Right lobe of liver (tissue), 6 donors: ENCODE results near the gene FCHO1. TPM values are rescaled to one million over a fixed set of nuclear protein-coding genes. Genes with fewer than 3 reads are reported as not detected.

Experiments
- ATAC-seq, 4 donors: fragments of 200-7000 bp; cut with Tn5 transposase; one replicate each; pipeline ENCODE4 v1.9.1; 2020; ENCODE audit warnings: mild to moderate bottlenecking in 4 of 4, moderate library complexity in 4 of 4
- DNase-seq, 3 donors: peaks; one replicate each; pipeline ENCODE4 v3.0.0-alpha.2; 2020
- H3K27ac ChIP-seq, 3 donors: fragments of 200-600 bp; one replicate each; pipeline ENCODE4 v1.8.0; 2022
- H3K27me3 ChIP-seq, 2 donors: fragments of 200-600 bp; one replicate each; pipeline ENCODE4 v1.8.0; 2022
- H3K36me3 ChIP-seq, 4 donors: fragments of 200-600 bp; sonication (generic) in 1 of 4; one replicate each; pipeline versions ENCODE4 v1.5.1 to v1.8.0; 2017 to 2022; ENCODE audit warnings: control low read depth in 1 of 4
- H3K4me1 ChIP-seq, 4 donors: fragments of 200-600 bp; sonication (generic) in 1 of 4; one replicate each; pipeline versions ENCODE4 v1.5.1 to v1.8.0; 2017 to 2022; ENCODE audit warnings: control low read depth in 1 of 4
- H3K4me3 ChIP-seq, 3 donors: fragments of 200-600 bp; one replicate each; pipeline ENCODE4 v1.8.0; 2022
- H3K9me3 ChIP-seq, 4 donors: fragments of 200-600 bp; sonication (generic) in 1 of 4; one replicate each; pipeline versions ENCODE4 v1.5.1 to v1.8.0; 2017 to 2022; ENCODE audit warnings: control low read depth in 1 of 4
- POLR2A ChIP-seq: fragments of 450-650 bp; IDR thresholded peaks from one replicate; pipeline ENCODE4 v1.6.1; 2017; ENCODE audit warnings: antibody characterized with exemption, mild to moderate bottlenecking
- WGBS: methylation state at CpG from one replicate; pipeline ENCODE4 v1.1.6; 2018; ENCODE audit warnings: low coverage, low lambda C conversion rate; ENCODE audit not compliant: insufficient coverage; ENCODE audit errors: missing lambda C conversion rate; 5-methylcytosine and 5-hydroxymethylcytosine counted together
- intact Hi-C, 2 donors: fragments of 100-400 bp; cut with DNase I; formaldehyde crosslinking; loops; one replicate each; pipeline versions ENCODE4 v1.11.2 to v1.14.1; 2022
- total RNA-seq, 6 experiments: library from RNA; depleted of rRNA in 2 of 6; stranded (reverse); fragments of >200 nt in 2 of 6; fragmentation: NEBNext Ultra II Directional in 3 of 6; extraction: Animal tissue kit (Norgen Biotek cat#: 25700) in 3 of 6; gene quantifications; one replicate each; pipeline versions ENCODE4 v1.1.0 to v1.2.4, GENCODE V29; 2016 to 2023
- TF ChIP-seq, protein P1 (sequence below), 4 donors: fragments of 200-600 bp in 3 of 4; fragments of 450-650 bp in 1 of 4; IDR thresholded peaks; one replicate each; pipeline versions ENCODE4 v1.5.1 to v1.8.0; 2016 to 2022; ENCODE audit warnings: antibody characterized with exemption in 4 of 4, mild to moderate bottlenecking in 2 of 4
- donor health status: DM: no; HTN: yes; CAD: no.
- donor health status: DM: no; HTN: no; CAD: no.
- donor health status: DM: no; HTN: no; CAD: no.
- donor health status: DM: no; HTN: yes; CAD: no.
- donor health status: DM: no; HTN: yes; CAD: no.

FCHO1 gene
- total RNA-seq, 6 experiments from 2014 or later: 0.93 to 3.6 (median 1.3) TPM

DNA sequence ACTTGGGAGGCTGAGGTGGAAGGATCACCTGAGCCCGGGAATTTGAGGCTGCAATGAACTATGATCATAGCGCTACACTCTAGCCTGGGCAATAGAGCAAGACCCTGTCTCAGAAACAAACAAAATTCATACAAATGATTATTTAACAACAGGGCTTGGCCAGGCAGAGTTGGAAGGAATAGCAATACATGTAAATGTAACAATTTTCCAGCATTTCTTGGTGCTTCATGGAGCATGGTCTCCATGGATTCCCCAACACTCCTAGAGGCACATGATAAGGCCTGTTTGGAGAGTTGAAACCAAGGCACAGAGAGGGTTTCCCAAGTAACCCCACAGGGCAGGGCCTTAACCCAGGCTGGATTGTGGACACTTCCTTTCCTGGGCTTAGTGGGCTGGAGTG is 59.8 kb downstream of the FCHO1 start:
- H3K36me3 ChIP-seq: no peaks in the 10 kb centered on the region
- H3K9me3 ChIP-seq: no peaks in the 10 kb centered on the region
- intact Hi-C loops: no loop called here
- DNase-seq: no peak
- no peak for ATAC-seq
- WGBS: 94% methylated on average over 2 of the region's 2 CpGs
- no peak overlapping the region for H3K27ac ChIP-seq
- H3K27me3 ChIP-seq: no peaks in the 10 kb centered on the region
- H3K4me1 ChIP-seq: no peaks in the 10 kb centered on the region
- H3K4me3 ChIP-seq: no peak overlapping the region
- TF ChIP-seq, protein P1, sequence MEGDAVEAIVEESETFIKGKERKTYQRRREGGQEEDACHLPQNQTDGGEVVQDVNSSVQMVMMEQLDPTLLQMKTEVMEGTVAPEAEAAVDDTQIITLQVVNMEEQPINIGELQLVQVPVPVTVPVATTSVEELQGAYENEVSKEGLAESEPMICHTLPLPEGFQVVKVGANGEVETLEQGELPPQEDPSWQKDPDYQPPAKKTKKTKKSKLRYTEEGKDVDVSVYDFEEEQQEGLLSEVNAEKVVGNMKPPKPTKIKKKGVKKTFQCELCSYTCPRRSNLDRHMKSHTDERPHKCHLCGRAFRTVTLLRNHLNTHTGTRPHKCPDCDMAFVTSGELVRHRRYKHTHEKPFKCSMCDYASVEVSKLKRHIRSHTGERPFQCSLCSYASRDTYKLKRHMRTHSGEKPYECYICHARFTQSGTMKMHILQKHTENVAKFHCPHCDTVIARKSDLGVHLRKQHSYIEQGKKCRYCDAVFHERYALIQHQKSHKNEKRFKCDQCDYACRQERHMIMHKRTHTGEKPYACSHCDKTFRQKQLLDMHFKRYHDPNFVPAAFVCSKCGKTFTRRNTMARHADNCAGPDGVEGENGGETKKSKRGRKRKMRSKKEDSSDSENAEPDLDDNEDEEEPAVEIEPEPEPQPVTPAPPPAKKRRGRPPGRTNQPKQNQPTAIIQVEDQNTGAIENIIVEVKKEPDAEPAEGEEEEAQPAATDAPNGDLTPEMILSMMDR (IDR thresholded peaks at IDR 0.05): no peak
- TF ChIP-seq POLR2A: no peak

DNA sequence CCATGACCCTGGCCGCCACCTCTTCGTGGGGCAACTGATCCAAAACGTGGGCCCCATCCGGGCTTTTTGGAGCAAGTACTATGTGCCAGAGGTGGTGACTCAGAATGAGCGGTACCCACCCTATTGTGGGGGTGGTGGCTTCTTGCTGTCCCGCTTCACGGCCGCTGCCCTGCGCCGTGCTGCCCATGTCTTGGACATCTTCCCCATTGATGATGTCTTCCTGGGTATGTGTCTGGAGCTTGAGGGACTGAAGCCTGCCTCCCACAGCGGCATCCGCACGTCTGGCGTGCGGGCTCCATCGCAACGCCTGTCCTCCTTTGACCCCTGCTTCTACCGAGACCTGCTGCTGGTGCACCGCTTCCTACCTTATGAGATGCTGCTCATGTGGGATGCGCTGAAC is 60.4 kb downstream of the FCHO1 start:
- H3K4me3 ChIP-seq: no peak overlapping the region
- H3K4me1 ChIP-seq: no peaks in the 10 kb centered on the region
- no peak for ATAC-seq
- no peaks in the 10 kb centered on the region for H3K36me3 ChIP-seq
- H3K27ac ChIP-seq: no peak overlapping the region
- intact Hi-C loops: no loop called here
- no peak for TF ChIP-seq POLR2A
- TF ChIP-seq, protein P1 (IDR thresholded peaks at IDR 0.05): no peak
- no CpG with 5 or more reads among the region's 20 CpGs for WGBS
- H3K27me3 ChIP-seq: no peaks in the 10 kb centered on the region
- no peaks in the 10 kb centered on the region for H3K9me3 ChIP-seq
- no peak for DNase-seq

DNA sequence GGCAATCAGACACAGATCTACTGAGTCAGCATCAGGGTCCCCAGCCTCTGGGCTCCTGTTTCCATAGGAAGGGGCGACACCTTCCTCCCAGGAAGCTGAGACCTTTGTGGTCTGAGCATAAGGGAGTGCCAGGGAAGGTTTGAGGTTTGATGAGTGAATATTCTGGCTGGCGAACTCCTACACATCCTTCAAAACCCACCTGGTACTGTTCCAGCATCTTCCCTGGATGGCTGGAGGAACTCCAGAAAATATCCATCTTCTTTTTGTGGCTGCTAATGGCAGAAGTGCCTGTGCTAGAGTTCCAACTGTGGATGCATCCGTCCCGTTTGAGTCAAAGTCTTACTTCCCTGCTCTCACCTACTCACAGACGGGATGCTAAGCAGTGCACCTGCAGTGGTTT is 60.8 kb downstream of the FCHO1 start:
- TF ChIP-seq, protein P1 (IDR thresholded peaks at IDR 0.05): no peak
- TF ChIP-seq POLR2A: no peak
- Histone ChIP-seq H3K36me3 (no peaks in the 10 kb centered on the region), H3K27ac (no peak overlapping the region), H3K9me3 (no peaks in the 10 kb centered on the region), H3K27me3 (no peaks in the 10 kb centered on the region), H3K4me1 (no peaks in the 10 kb centered on the region), H3K4me3 (no peak overlapping the region)
- ATAC-seq (no peak), DNase-seq (no peak)
- 54% methylated on average over 5 of the region's 5 CpGs for WGBS
- intact Hi-C loops: no loop called here

DNA sequence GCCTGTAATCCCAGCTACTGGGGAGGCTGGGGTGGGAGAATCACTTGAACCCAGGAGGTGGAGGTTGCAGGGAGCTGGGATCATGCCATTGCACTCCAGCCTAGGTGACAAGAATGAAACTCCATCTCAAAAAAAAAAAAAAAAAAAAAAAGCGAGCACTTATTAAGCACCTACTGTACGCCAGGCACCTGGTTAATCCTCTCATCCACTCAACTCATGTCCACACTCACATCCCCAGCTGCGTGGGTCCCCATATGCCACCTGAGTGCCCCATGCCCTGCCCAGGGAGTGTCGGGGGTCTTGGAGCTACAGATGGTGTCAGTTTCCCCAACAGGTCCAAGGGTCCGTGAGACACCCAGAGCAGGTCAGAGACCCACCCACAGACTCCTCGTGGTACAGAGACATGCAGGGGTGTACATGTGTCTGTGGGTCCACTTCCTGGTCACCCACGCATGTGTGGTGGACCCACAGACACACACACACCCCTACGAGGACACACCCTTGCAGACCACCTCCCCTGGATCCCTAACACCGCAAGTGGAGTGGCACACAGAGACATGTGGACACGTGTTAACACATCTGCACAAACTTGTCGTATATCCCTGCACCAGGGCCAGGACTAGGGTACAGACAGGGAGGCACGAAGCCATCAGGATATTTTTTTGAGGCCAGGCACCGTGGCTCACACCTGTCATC is 66.5 kb downstream of the FCHO1 start:
- Histone ChIP-seq H3K27me3 (no peaks in the 10 kb centered on the region), H3K4me3 (no peak overlapping the region), H3K9me3 (no peaks in the 10 kb centered on the region), H3K36me3 (no peaks in the 10 kb centered on the region), H3K27ac (no peak overlapping the region), H3K4me1 (no peaks in the 10 kb centered on the region)
- no peak for TF ChIP-seq POLR2A
- TF ChIP-seq, protein P1 (IDR thresholded peaks at IDR 0.05): no peak
- ATAC-seq: no peak
- no peak for DNase-seq
- 50% methylated on average over 3 of the region's 13 CpGs for WGBS
- intact Hi-C loops: no loop called here

DNA sequence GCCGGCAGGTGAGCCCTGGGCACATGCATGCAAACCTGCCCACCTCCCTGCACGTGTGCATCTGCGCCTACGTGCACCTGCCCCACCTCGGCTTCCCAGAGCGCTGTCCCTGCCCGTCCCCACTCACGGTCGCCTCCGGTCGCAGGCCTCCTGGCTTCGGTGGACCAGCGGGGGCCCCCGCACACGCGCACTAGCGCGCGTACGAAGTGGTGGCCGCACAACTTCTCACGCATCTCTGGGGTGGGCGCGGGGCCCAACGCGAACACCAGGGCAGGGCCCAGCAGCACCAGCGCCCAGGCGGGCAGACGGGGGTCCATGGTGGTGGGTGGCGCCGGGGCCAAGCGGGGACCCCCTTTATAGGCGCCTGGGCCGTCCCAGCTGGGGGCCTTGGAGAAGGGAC is 69.9 kb downstream of the FCHO1 start, which contains the start of gene INSL3:
Gene INSL3 (minus strand): TSS at position 330 of the 400 bp plus-strand sequence. CDS start 13 bp downstream, at position 317.
- DNase-seq (no peak), ATAC-seq (no peak)
- no peak for TF ChIP-seq POLR2A
- TF ChIP-seq, protein P1 (IDR thresholded peaks at IDR 0.05): no peak
- WGBS: 30% methylated on average over 2 of the region's 34 CpGs
- no peaks in the 10 kb centered on the region for H3K4me1 ChIP-seq
- H3K27me3 ChIP-seq: no peaks in the 10 kb centered on the region
- no peaks in the 10 kb centered on the region for H3K9me3 ChIP-seq
- no peak within 1 kb of the TSS for H3K27ac ChIP-seq
- H3K36me3 ChIP-seq: no peaks in the 10 kb centered on the region
- no peak within 1 kb of the TSS for H3K4me3 ChIP-seq
- intact Hi-C loops: no loop called here
